ENCODE data around the gene GJA10.

The GJA10 gene

GRCh38 chr6:89917801-89918366, 23.6 kb downstream of the GJA10 start:
- no peak for DNase-seq

GRCh38 chr6:89921197-89921596, 26.9 kb downstream of the GJA10 start:
- no peak for DNase-seq

- no peak for DNase-seq
Measured at GRCh38 chr6:89921691-89922090, 27.4 kb downstream of the GJA10 start.

- no peak for DNase-seq
Measured at GRCh38 chr6:89924231-89924630, 30.0 kb downstream of the GJA10 start.

GRCh38 chr6:89925826-89926225, 31.6 kb downstream of the GJA10 start:
- no peak for DNase-seq

- no peak for DNase-seq
Measured at GRCh38 chr6:89927264-89927663, 33.0 kb downstream of the GJA10 start.

GRCh38 chr6:89927791-89928550, 33.7 kb downstream of the GJA10 start:
- DNase-seq: no peak

- DNase-seq: no peak
Measured at GRCh38 chr6:89928604-89929003, 34.3 kb downstream of the GJA10 start.

GRCh38 chr6:89930789-89931188, 36.5 kb downstream of the GJA10 start:
- no peak for DNase-seq

- no peak for DNase-seq
Measured at GRCh38 chr6:89932245-89932802, 38.1 kb downstream of the GJA10 start.

- no peak for DNase-seq
Measured at GRCh38 chr6:89934685-89935366, 40.6 kb downstream of the GJA10 start.

- no peak for DNase-seq
Measured at GRCh38 chr6:89936177-89936576, 41.9 kb downstream of the GJA10 start.

GRCh38 chr6:89938014-89938413, 43.7 kb downstream of the GJA10 start:
- DNase-seq: no peak

- DNase-seq: no peak
Measured at GRCh38 chr6:89939144-89939543, 44.9 kb downstream of the GJA10 start.

- DNase-seq: peak; percentile 42 to 46
Measured at GRCh38 chr6:89940225-89941027, 46.2 kb downstream of the GJA10 start.

GRCh38 chr6:89941031-89941762, 46.9 kb downstream of the GJA10 start:
- DNase-seq: no peak

GRCh38 chr6:89941763-89942497, 47.7 kb downstream of the GJA10 start:
- DNase-seq: no peak

GRCh38 chr6:89942601-89943000, 48.3 kb downstream of the GJA10 start:
- no peak for DNase-seq

GRCh38 chr6:89944181-89944755, 50.0 kb downstream of the GJA10 start:
- DNase-seq: no peak

- DNase-seq: no peak
Measured at GRCh38 chr6:89944826-89945407, 50.6 kb downstream of the GJA10 start.
